CD4-positive, alpha-beta T cell (primary cell): ENCODE data around the gene LHB. TPM values are rescaled to one million over a fixed set of nuclear protein-coding genes. Genes with fewer than 3 reads are reported as not detected.
A peak's percentile ranks its signal among the peaks of the same experiment; 100 is the strongest.

Source experiments
- ATAC-seq: fragments of 200-7000 bp; cut with Tn5 transposase; one replicate; pipeline ENCODE4 v1.10.0; 2022; ENCODE audit warnings: mild to moderate bottlenecking; ENCODE audit not compliant: poor library complexity
- CTCF ChIA-PET: fragments of 350-600 bp; sonication (Branson Sonifier 250); formaldehyde crosslinking; loops from one replicate; lab custom pipeline; 2021; ENCODE audit warnings: antibody characterized with exemption, inconsistent platforms; lab: Charles Lee
- POLR2A ChIA-PET: fragments of 350-600 bp; sonication (Branson Sonifier 250); formaldehyde crosslinking; loops from one replicate; lab custom pipeline; 2021; ENCODE audit warnings: antibody characterized with exemption, inconsistent platforms; lab: Charles Lee
- DNase-seq, 14 experiments: peaks; one replicate each; pipeline ENCODE4 v3.0.0-alpha.2; 2013 to 2020; ENCODE audit warnings: mixed read lengths in 2 of 14
- H3K27ac ChIP-seq, 2 donors: one replicate each; pipeline versions ENCODE4 v1.5.1 to v1.7.0; 2013; ENCODE audit warnings: low read length in 2 of 2, low read depth in 1 of 2, mild to moderate bottlenecking in 1 of 2
- H3K27me3 ChIP-seq, 2 experiments: 1 replicate in 1 of 2; 2 replicates in 1 of 2; pipeline versions ENCODE4 v1.6.1 to v1.7.0; 2013; ENCODE audit warnings: low read length in 2 of 2, control low read depth in 1 of 2, mild to moderate bottlenecking in 1 of 2, moderate library complexity in 1 of 2; ENCODE audit not compliant: insufficient read depth in 2 of 2, control insufficient read depth in 1 of 2
- H3K36me3 ChIP-seq: one replicate; pipeline ENCODE4 v1.6.1; 2013; ENCODE audit warnings: low read length, control low read depth; ENCODE audit not compliant: insufficient read depth
- H3K4me1 ChIP-seq: one replicate; pipeline ENCODE4 v1.6.1; 2013; ENCODE audit warnings: low read length, control low read depth; ENCODE audit not compliant: insufficient read depth
- H3K4me3 ChIP-seq: one replicate; pipeline ENCODE4 v1.5.1; 2013; ENCODE audit warnings: mild to moderate bottlenecking, low read length, moderate library complexity
- H3K9me3 ChIP-seq, 2 experiments: 1 replicate in 1 of 2; 2 replicates in 1 of 2; pipeline versions ENCODE4 v1.6.1 to v1.7.0; 2013; ENCODE audit warnings: low read length in 2 of 2, mild to moderate bottlenecking in 2 of 2, control low read depth in 1 of 2, moderate library complexity in 1 of 2; ENCODE audit not compliant: control insufficient read depth in 1 of 2, insufficient read depth in 1 of 2
- H3K27ac Mint-ChIP-seq: one replicate; pipeline ENCODE4 v1.8.0; 2020; ENCODE audit warnings: mixed read lengths
- H3K27me3 Mint-ChIP-seq: one replicate; pipeline ENCODE4 v1.8.0; 2021; ENCODE audit warnings: mixed read lengths
- H3K36me3 Mint-ChIP-seq: one replicate; pipeline ENCODE4 v1.8.0; 2021; ENCODE audit warnings: low read depth, mixed read lengths
- H3K4me1 Mint-ChIP-seq: one replicate; pipeline ENCODE4 v1.8.0; 2021; ENCODE audit warnings: low read depth, mixed read lengths
- H3K4me3 Mint-ChIP-seq: one replicate; pipeline ENCODE4 v1.8.0; 2020; ENCODE audit warnings: mild to moderate bottlenecking, mixed read lengths
- H3K9me3 Mint-ChIP-seq: one replicate; pipeline ENCODE4 v1.8.0; 2020; ENCODE audit warnings: mixed read lengths
- CTCF ChIP-seq: fragments of 200-600 bp; IDR thresholded peaks from one replicate; pipeline ENCODE4 v1.8.0; 2022; ENCODE audit warnings: antibody characterized with exemption, mild to moderate bottlenecking
- intact Hi-C, 2 experiments: fragments of 100-400 bp; cut with DNase I in 1 of 2; cut with micrococcal nuclease in 1 of 2; formaldehyde crosslinking; loops; one replicate each; pipeline versions ENCODE4 v1.15.1 to v1.9.0; 2023 to 2025; cut with DNase I, micrococcal nuclease
- microRNA-seq: library from miRNA; unstranded; fragments of <30 nt; microRNA quantifications from one replicate; pipeline ENCODE4 v1.2.0, GENCODE V29; 2021; ENCODE audit warnings: borderline microRNAs expressed, borderline replicate concordance
- total RNA-seq, 174 experiments: library from RNA in 2 of 174; stranded (reverse) in 2 of 174; gene quantifications; one replicate each; pipeline ENCODE4 v1.2.3 and lab custom pipeline; 2021 to 2026

Gene LHB
- total RNA-seq, 2 experiments from 2014 or later, result not detected

GRCh38 chr19:48966541-48967345, 50.1 kb downstream of the LHB start:
- Histone ChIP-seq H3K36me3 (peaks cover 42% of the 10 kb centered on the region), H3K27me3 (peaks cover 0 to 2% of the 10 kb centered on the region in 2 experiments), H3K27ac (peak overlapping the region in 1 of 2 donors; percentile 71), H3K4me3 (peak overlapping the region; percentile 85), H3K9me3 (peaks cover 0 to 3% of the 10 kb centered on the region in 2 experiments), H3K4me1 (peaks cover 56% of the 10 kb centered on the region)
- ATAC-seq, result no peak
- no peak for TF ChIP-seq CTCF
- peaks cover 53% of the 10 kb centered on the region for H3K4me1 Mint-ChIP-seq
- POLR2A ChIA-PET, result interaction anchor here (0.9 to 3.8 kb wide), 19 partner anchors 10 to 673 kb away, joined by 3 to 41 read pairs (median 4); partner anchors contain the start of genes BAX, DHDH, GYS1 and NUCB1
- DNase-seq, result no peak
- no peaks in the 10 kb centered on the region for H3K9me3 Mint-ChIP-seq
- H3K4me3 Mint-ChIP-seq, result peak overlapping the region; percentile 97
- CTCF ChIA-PET, result interaction anchor here (1.4 kb wide), 1 partner anchor 27 kb away, joined by 5 read pairs; the partner anchor contains the start of genes GYS1 and RUVBL2
- intact Hi-C loops, result loop anchor here in 1 of 2 experiments (5.0 kb wide), 2 partner anchors 109 to 319 kb away; partner anchors contain the start of gene CA11
- H3K27ac Mint-ChIP-seq, result peak overlapping the region; percentile 97
- H3K36me3 Mint-ChIP-seq, result peaks cover 47% of the 10 kb centered on the region
- no peaks in the 10 kb centered on the region for H3K27me3 Mint-ChIP-seq

Small RNAs within 50 kb of the gene (microRNA-seq; reads per million reads assigned to microRNA genes)
- gene MIR6798, result not detected

Other genes starting within 250 kb of the LHB start
- 10 to 100 TPM; 10.5 to 11.0 TPM for gene BCAT2, start 206.1 kb downstream of the LHB start, total RNA-seq
- 1 to 10 TPM in 1 of 2 experiments, under 1 TPM in 1; 0.93 to 1.3 TPM for gene HSD17B14, start 180.6 kb downstream of the LHB start, total RNA-seq
- gene PLEKHA4, start 148.5 kb downstream of the LHB start, total RNA-seq, result 1 to 10 TPM; 1.4 to 2.7 TPM
- gene PPP1R15A, start 144.7 kb downstream of the LHB start, total RNA-seq, result 100 to 1,000 TPM; 569 to 584 TPM
- gene TULP2, start 118.3 kb downstream of the LHB start, total RNA-seq, result not detected
- 10 to 100 TPM; 73.7 to 77.0 TPM for gene NUCB1, start 116.8 kb downstream of the LHB start, total RNA-seq
- gene DHDH, start 83.4 kb downstream of the LHB start, total RNA-seq, result 1 to 10 TPM; 1.1 to 1.8 TPM
- 10 to 100 TPM; 52.9 to 60.4 TPM for gene BAX, start 62.2 kb downstream of the LHB start, total RNA-seq
- gene FTL, start 51.8 kb downstream of the LHB start, total RNA-seq, result 100 to 1,000 TPM; 616 to 627 TPM
- 10 to 100 TPM; 13.2 to 14.1 TPM for gene GYS1, start 23.8 kb downstream of the LHB start, total RNA-seq
- gene RUVBL2, start 23.2 kb downstream of the LHB start, total RNA-seq, result 10 to 100 TPM; 10.7 to 12.3 TPM
- gene CGB3, start 7.2 kb upstream of the LHB start, total RNA-seq, result not detected
- not detected for gene CGB2, start 14.8 kb upstream of the LHB start, total RNA-seq
- gene CGB1, start 19.8 kb upstream of the LHB start, total RNA-seq, result not detected
- gene CGB5, start 26.8 kb upstream of the LHB start, total RNA-seq, result not detected
- not detected for gene CGB8, start 32.0 kb upstream of the LHB start, total RNA-seq
- not detected for gene CGB7, start 40.7 kb upstream of the LHB start, total RNA-seq
- not detected for gene NTF4, start 47.7 kb upstream of the LHB start, total RNA-seq
- not detected for gene KCNA7, start 55.6 kb upstream of the LHB start, total RNA-seq
- gene SNRNP70, start 68.4 kb upstream of the LHB start, total RNA-seq, result 100 to 1,000 TPM; 375 to 397 TPM
- 1 to 10 TPM; 6.4 to 6.6 TPM for gene LIN7B, start 97.3 kb upstream of the LHB start, total RNA-seq
- 1 to 10 TPM; 1.5 to 2.3 TPM for gene C19orf73, start 102.1 kb upstream of the LHB start, total RNA-seq
- gene PPFIA3, start 102.5 kb upstream of the LHB start, total RNA-seq, result 1 to 10 TPM; 2.0 to 2.8 TPM
- gene HRC, start 138.3 kb upstream of the LHB start, total RNA-seq, result not detected
- gene TRPM4, start 140.7 kb upstream of the LHB start, total RNA-seq, result not detected